SH-SY5Y (cell line): ENCODE measurements around the gene SLC41A3.

Experiments
- GATA2 ChIP-seq: IDR thresholded peaks from 2 replicates; pipeline ENCODE4 v1.6.1; 2011; ENCODE audit warnings: mild to moderate bottlenecking, low read depth, low read length
- GATA3 ChIP-seq: IDR thresholded peaks from 2 replicates; pipeline ENCODE4 v1.6.1; 2011; ENCODE audit warnings: low read depth, mild to moderate bottlenecking, low read length, moderate library complexity

- TF ChIP-seq GATA2 (no peak), GATA3 (no peak)
Observed at GRCh38 chr3:126106336-126107202, 22.6 kb upstream of the SLC41A3 start.
